Naive thymus-derived CD4-positive, alpha-beta T cell (primary cell): ENCODE data around the gene SHISA3. TPM values are rescaled to one million over a fixed set of nuclear protein-coding genes. Genes with fewer than 3 reads are reported as not detected.

Experiments
- ATAC-seq: fragments of 150-1000 bp; cut with Tn5 transposase; 2 replicates; pipeline ENCODE4 v1.10.0; 2021; ENCODE audit warnings: mild to moderate bottlenecking, moderate library complexity
- CTCF ChIA-PET: fragments of 350-600 bp; sonication (Branson Sonifier 250); formaldehyde crosslinking; loops from one replicate; lab custom pipeline; 2021; ENCODE audit warnings: antibody characterized with exemption; lab: Charles Lee
- POLR2A ChIA-PET: fragments of 350-600 bp; sonication (Branson Sonifier 250); formaldehyde crosslinking; loops from one replicate; lab custom pipeline; 2021; ENCODE audit warnings: antibody characterized with exemption, inconsistent platforms; lab: Charles Lee
- DNase-seq, 9 donors: peaks; one replicate each; pipeline versions ENCODE4 v3.0.0 to v3.0.0-alpha.2; 2020 to 2022; ENCODE audit warnings: mixed read lengths in 1 of 9
- H3K27ac ChIP-seq: one replicate; pipeline ENCODE4 v1.7.0; 2013; ENCODE audit warnings: mild to moderate bottlenecking, low read depth, low read length, moderate library complexity
- H3K27me3 ChIP-seq, 2 donors: one replicate each; pipeline ENCODE4 v1.7.0; 2013; ENCODE audit warnings: low read length in 2 of 2, mild to moderate bottlenecking in 2 of 2, moderate library complexity in 2 of 2; ENCODE audit not compliant: control insufficient read depth in 2 of 2, insufficient read depth in 2 of 2
- H3K36me3 ChIP-seq, 3 experiments: 1 replicate in 2 of 3; 2 replicates in 1 of 3; pipeline ENCODE4 v1.7.0; 2013; ENCODE audit warnings: low read length in 3 of 3, mild to moderate bottlenecking in 3 of 3, moderate library complexity in 1 of 3; ENCODE audit not compliant: insufficient read depth in 3 of 3, control insufficient read depth in 2 of 3
- H3K4me1 ChIP-seq, 2 donors: one replicate each; pipeline ENCODE4 v1.7.0; 2013; ENCODE audit warnings: low read length in 2 of 2, mild to moderate bottlenecking in 2 of 2, moderate library complexity in 1 of 2; ENCODE audit not compliant: control insufficient read depth in 2 of 2, insufficient read depth in 2 of 2
- H3K4me3 ChIP-seq: 2 replicates; pipeline ENCODE4 v1.7.0; 2013; ENCODE audit warnings: mild to moderate bottlenecking, low read length
- H3K9me3 ChIP-seq, 3 experiments: 1 replicate in 2 of 3; 2 replicates in 1 of 3; pipeline ENCODE4 v1.7.0; 2013; ENCODE audit warnings: low read length in 3 of 3; ENCODE audit not compliant: control insufficient read depth in 2 of 3
- H3K27ac Mint-ChIP-seq, 9 donors: one replicate each; pipeline ENCODE4 v1.8.0; 2020 to 2022; ENCODE audit warnings: mixed read lengths in 9 of 9, mild to moderate bottlenecking in 8 of 9, moderate library complexity in 5 of 9, inconsistent platforms in 2 of 9
- H3K27me3 Mint-ChIP-seq, 5 donors: one replicate each; pipeline ENCODE4 v1.8.0; 2021 to 2022; ENCODE audit warnings: mixed read lengths in 5 of 5, mild to moderate bottlenecking in 1 of 5
- H3K36me3 Mint-ChIP-seq, 5 donors: one replicate each; pipeline ENCODE4 v1.8.0; 2020 to 2022; ENCODE audit warnings: mixed read lengths in 5 of 5, mild to moderate bottlenecking in 3 of 5, inconsistent platforms in 1 of 5
- H3K4me1 Mint-ChIP-seq, 7 donors: one replicate each; pipeline ENCODE4 v1.8.0; 2020 to 2022; ENCODE audit warnings: mixed read lengths in 7 of 7, mild to moderate bottlenecking in 3 of 7, inconsistent platforms in 1 of 7
- H3K4me3 Mint-ChIP-seq, 10 donors: one replicate each; pipeline ENCODE4 v1.8.0; 2020 to 2022; ENCODE audit warnings: mild to moderate bottlenecking in 10 of 10, mixed read lengths in 10 of 10, moderate library complexity in 6 of 10, inconsistent platforms in 2 of 10
- H3K9me3 Mint-ChIP-seq, 11 donors: one replicate each; pipeline ENCODE4 v1.8.0; 2020 to 2022; ENCODE audit warnings: mixed read lengths in 11 of 11, mild to moderate bottlenecking in 4 of 11, inconsistent platforms in 1 of 11, moderate library complexity in 1 of 11
- intact Hi-C, 2 donors: fragments of 100-400 bp; cut with micrococcal nuclease; formaldehyde crosslinking; loops; one replicate each; pipeline ENCODE4 v1.15.1; 2023
- polyA plus RNA-seq, 2 donors: library from polyadenylated mRNA; unstranded; fragments of 300-500 nt; fragmentation: Illumina TruSeq; gene quantifications; one replicate each; pipeline ENCODE4 v1.2.3, GENCODE V29; 2021
- total RNA-seq, 6 experiments: library from RNA in 5 of 6; stranded (reverse) in 5 of 6; gene quantifications; 1 replicate in 5 of 6; 2 replicates in 1 of 6; pipeline ENCODE4 v1.2.3 and lab custom pipeline; 2021 to 2026

SHISA3 gene
- total and polyA plus RNA-seq, 7 experiments from 2014 or later, result 0.36 TPM; not detected in 6

- H3K27me3 ChIP-seq, result no peaks in the 10 kb centered on the region
- ChIA-PET POLR2A (no interaction called here), CTCF (no interaction called here)
- no peaks in the 10 kb centered on the region for H3K4me1 ChIP-seq
- Mint-ChIP-seq H3K9me3 (no peaks in the 10 kb centered on the region), H3K27ac (no peak overlapping the region), H3K36me3 (peaks cover 4 to 76% (median 52%) of the 10 kb centered on the region in 5 donors), H3K4me1 (no peaks in the 10 kb centered on the region), H3K27me3 (no peaks in the 10 kb centered on the region), H3K4me3 (no peak overlapping the region)
- intact Hi-C loops, result no loop called here
- H3K9me3 ChIP-seq, result no peaks in the 10 kb centered on the region
- ATAC-seq (no peak), DNase-seq (no peak)
- peaks cover 0 to 34% (median 9%) of the 10 kb centered on the region in 3 experiments for H3K36me3 ChIP-seq
- H3K27ac ChIP-seq, result no peak overlapping the region
- H3K4me3 ChIP-seq, result no peak overlapping the region
Observed at GRCh38 chr4:42445038-42445437, 47.8 kb downstream of the SHISA3 start.

GRCh38 chr4:42446823-42447222 is 49.5 kb downstream of the SHISA3 start:
- Histone ChIP-seq H3K36me3 (peaks cover 5 to 44% (median 6%) of the 10 kb centered on the region in 3 experiments), H3K27me3 (no peaks in the 10 kb centered on the region), H3K4me1 (no peaks in the 10 kb centered on the region), H3K27ac (no peak overlapping the region), H3K4me3 (no peak overlapping the region), H3K9me3 (no peaks in the 10 kb centered on the region)
- no peak overlapping the region for H3K4me3 Mint-ChIP-seq
- peaks cover 12 to 81% (median 60%) of the 10 kb centered on the region in 5 donors for H3K36me3 Mint-ChIP-seq
- H3K9me3 Mint-ChIP-seq, result no peaks in the 10 kb centered on the region
- ATAC-seq (no peak), DNase-seq (no peak)
- CTCF ChIA-PET, result no interaction called here
- H3K27ac Mint-ChIP-seq, result no peak overlapping the region
- H3K4me1 Mint-ChIP-seq, result no peaks in the 10 kb centered on the region
- POLR2A ChIA-PET, result no interaction called here
- intact Hi-C loops, result no loop called here
- H3K27me3 Mint-ChIP-seq, result no peaks in the 10 kb centered on the region

Other genes starting within 250 kb of the SHISA3 start
- gene BEND4, start 244.8 kb upstream of the SHISA3 start, total RNA-seq, result under 1 TPM in 3 of 5 experiments, not detected in 2; 0.19 to 0.32 (median 0.27) TPM
- gene BEND4, start 244.8 kb upstream of the SHISA3 start, polyA plus RNA-seq, result not detected